Adrenal gland (tissue), 5 donors: ENCODE measurements around the gene ATXN10.

Experiments
- POLR2A ChIP-seq, 2 donors: fragments of 450-650 bp; IDR thresholded peaks; one replicate each; pipeline ENCODE4 v1.6.1; 2017; ENCODE audit warnings: antibody characterized with exemption in 2 of 2, mild to moderate bottlenecking in 2 of 2, moderate library complexity in 1 of 2
- TF ChIP-seq, protein P1 (sequence below), 6 experiments: fragments of 450-650 bp in 4 of 6; fragments of 200-600 bp in 2 of 6; sonication (generic) in 1 of 6; IDR thresholded peaks; 1 replicate in 5 of 6; 2 replicates in 1 of 6; pipeline versions ENCODE4 v1.5.1 to v1.8.0; 2016 to 2021; ENCODE audit warnings: antibody characterized with exemption in 6 of 6, mild to moderate bottlenecking in 2 of 6, moderate library complexity in 1 of 6
- donor health status: DM: no; HTN: no; CAD: no.

DNA sequence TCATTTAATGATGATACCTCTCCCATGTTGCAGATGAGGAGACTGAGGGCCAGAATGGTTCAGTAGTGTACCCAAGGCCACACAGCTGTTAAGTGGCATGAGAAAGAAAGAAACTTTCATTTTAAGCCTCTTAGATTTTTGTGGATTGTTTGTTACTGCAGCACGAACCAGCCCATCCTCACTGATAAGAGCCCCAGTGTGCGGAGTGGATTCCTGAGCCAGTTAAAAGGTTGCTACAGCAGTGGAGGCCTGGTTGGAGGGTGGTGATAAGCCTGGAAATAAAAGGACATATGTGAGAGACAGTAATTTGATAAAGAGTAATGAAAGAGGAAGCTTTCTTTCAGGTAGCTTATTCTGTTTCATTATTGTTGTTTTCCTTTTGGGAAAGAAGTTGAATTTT, 89.0 kb downstream of the ATXN10 start:
- TF ChIP-seq, protein P1, sequence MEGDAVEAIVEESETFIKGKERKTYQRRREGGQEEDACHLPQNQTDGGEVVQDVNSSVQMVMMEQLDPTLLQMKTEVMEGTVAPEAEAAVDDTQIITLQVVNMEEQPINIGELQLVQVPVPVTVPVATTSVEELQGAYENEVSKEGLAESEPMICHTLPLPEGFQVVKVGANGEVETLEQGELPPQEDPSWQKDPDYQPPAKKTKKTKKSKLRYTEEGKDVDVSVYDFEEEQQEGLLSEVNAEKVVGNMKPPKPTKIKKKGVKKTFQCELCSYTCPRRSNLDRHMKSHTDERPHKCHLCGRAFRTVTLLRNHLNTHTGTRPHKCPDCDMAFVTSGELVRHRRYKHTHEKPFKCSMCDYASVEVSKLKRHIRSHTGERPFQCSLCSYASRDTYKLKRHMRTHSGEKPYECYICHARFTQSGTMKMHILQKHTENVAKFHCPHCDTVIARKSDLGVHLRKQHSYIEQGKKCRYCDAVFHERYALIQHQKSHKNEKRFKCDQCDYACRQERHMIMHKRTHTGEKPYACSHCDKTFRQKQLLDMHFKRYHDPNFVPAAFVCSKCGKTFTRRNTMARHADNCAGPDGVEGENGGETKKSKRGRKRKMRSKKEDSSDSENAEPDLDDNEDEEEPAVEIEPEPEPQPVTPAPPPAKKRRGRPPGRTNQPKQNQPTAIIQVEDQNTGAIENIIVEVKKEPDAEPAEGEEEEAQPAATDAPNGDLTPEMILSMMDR (IDR thresholded peaks at IDR 0.05), result no peak
- TF ChIP-seq POLR2A (IDR thresholded peaks at IDR 0.05), result no peak
